Activated effector memory CD4-positive, alpha-beta T cell treated with anti-CD3 and anti-CD28 coated beads, Interleukin-2, amount 50 U/mL, for 16 hours (primary cell): ENCODE data around the gene HAND1.

Experiments
- DNase-seq: peaks from one replicate; pipeline ENCODE4 v3.0.0-alpha.2; 2020

The HAND1 gene

DNA sequence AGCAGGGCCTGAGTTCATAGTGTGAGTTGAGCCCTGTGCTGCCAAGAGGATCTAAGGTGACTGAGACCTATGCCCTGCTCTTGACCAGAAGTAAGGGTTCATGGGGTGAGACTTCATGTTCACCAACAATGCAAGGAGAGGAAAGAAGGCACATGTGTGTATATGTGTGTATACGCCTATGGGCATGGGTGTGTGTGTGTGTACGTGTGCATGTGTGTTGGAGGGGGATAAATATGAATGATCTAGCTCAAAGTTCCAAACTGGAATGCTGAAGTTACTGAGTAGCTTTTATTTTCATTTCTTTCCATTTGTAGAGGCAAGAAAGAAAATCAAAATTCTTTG lies 25.6 kb upstream of the HAND1 start:
- no peak for DNase-seq

DNA sequence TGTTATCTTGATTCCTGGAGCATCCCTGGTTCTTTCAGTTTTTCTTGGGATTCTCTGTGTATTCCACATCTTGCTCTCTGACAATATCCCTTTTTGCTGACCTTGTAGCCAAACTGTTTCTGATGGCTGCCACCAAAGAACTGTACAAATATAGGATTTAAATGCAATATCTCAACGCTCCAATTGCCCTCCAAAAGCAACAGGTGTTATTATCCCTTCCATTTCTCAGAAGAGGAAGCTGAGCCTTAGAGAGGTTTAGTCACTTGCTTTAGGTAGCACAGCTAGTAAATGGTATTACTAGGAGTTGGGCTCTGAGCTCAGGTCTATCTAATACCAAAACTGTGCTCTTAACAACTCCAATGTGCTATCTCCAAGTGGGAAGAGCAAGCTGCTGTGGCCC lies 24.2 kb upstream of the HAND1 start:
- no peak for DNase-seq

DNA sequence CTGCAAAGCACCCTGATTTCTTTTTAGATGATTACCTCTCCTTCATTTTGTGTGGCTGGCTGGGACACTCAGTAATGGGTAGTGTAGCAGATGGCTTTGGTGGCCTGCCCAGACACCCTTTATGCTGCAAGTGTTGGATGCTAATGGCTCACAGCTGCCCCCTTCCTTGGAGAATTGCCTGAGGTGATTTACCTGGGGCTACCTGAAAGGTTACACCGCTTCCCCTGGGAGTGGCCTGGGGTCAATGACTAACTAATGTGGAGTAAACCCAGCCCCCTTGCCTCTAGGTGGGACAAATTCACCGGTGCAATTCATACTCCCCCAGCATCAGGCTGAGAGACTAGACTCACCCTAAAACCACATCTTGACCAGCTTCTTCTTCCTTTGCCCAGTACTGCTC lies 23.5 kb upstream of the HAND1 start:
- no peak for DNase-seq

DNA sequence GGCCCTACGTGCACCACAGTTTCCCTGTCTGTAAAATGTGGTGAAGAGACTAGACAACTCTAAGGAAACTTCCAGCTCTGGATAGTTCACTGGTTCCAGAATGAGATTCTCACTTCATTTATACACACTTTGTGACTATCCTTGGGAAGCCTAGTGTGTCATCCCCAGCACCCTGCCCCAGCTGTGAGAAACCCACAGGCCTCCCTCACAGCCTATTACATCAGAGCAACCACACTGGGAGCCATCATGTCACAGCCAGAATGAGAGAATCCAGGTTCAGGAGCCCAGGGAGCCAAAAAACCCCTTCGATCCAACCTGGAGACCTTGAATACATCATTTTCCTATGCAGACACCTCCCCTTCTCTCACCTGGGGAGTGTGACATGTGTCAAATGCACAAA lies 21.0 kb upstream of the HAND1 start:
- DNase-seq = no peak

GRCh38 chr5:154498591-154498990 lies 20.6 kb upstream of the HAND1 start:
- DNase-seq = no peak

GRCh38 chr5:154494036-154494435 lies 16.0 kb upstream of the HAND1 start:
- DNase-seq = no peak

- no peak for DNase-seq
Measured at GRCh38 chr5:154493274-154493673, 15.2 kb upstream of the HAND1 start.

DNA sequence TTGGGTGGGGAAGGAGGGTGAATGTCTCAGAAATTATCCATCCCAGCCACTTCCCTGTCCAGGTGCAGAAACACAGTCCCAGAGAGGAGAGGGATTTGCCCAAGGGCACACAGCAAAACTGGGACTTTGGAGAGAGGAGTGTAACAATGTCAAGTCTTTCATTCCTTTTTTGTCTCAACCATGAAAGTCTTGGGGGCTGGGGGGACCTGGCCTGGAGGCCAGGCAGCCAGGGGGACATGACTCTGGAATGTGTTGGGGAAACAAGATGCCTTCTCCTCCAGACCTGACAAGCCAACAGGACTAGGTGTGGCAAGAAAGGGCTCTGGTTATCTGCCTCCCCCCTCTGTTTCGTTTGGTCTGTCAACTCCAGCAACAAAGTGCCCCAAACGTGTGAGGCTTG lies 13.9 kb upstream of the HAND1 start:
- no peak for DNase-seq

DNA sequence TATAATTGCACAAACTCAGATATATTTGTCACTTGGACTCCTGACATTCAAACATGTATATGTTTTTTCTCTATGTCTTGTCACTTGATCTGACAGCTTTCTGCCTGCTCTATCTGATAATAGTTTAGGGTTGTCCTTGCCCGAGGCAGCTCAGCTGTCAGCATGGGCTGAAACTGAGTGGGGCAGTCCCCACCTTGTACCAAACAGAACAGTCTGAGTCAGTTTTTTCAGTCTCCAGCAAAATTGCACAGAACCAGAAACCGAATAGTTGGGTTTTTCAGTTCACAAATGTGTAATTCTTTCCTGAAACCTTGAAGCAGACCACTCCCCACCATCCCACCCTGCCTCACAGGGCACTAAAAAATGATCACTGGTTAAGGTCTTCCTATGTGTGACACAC lies 9.5 kb upstream of the HAND1 start:
- peak; percentile 71 for DNase-seq

GRCh38 chr5:154486427-154486866 lies 8.4 kb upstream of the HAND1 start:
- DNase-seq = no peak

DNA sequence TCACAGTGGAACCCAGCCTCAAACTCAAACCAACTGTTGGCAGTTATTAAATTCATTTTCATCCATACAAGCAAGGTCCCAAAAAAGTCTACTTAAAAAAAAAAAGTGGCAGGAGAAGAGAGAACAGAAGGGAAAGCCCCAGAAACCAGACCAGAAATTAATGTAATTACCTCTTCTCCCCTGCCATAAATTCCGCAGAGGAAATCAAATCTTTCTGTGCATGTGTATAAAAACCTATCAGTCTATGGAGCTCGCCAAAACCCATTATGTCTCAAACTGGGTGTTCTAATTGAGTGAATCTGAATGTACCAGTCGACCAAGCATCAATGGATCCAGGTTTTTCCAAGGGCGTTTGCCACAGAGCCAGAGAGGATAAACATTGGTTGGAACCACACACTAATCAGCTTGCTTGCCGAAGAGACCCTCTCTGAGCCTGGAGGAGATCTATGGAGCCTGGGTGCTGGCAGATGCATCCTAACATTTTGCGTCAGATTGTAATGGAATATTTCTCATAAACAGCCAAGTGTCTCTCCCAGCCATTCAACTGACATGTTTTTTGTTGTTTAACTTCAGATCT lies 7.9 kb upstream of the HAND1 start:
- no peak for DNase-seq

DNA sequence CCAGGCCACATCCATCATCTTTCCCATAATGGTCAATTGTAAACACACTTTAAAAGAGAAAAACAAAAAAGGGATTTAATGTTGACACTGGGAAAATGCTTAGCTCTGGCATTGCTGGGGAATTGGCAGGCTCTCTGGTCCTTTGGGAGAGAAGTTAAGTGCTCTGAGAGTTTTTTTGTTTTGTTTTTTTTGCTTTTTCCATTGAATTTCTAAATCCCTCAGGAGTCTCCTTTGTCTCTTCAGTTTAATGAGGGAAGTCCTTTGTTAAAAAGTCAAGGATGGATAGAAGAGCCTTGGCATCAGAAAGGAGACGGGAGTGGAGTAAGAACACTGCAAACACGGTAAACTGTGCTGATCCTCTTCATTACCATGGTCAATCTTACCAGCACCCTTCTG lies 7.1 kb upstream of the HAND1 start:
- no peak for DNase-seq

DNA sequence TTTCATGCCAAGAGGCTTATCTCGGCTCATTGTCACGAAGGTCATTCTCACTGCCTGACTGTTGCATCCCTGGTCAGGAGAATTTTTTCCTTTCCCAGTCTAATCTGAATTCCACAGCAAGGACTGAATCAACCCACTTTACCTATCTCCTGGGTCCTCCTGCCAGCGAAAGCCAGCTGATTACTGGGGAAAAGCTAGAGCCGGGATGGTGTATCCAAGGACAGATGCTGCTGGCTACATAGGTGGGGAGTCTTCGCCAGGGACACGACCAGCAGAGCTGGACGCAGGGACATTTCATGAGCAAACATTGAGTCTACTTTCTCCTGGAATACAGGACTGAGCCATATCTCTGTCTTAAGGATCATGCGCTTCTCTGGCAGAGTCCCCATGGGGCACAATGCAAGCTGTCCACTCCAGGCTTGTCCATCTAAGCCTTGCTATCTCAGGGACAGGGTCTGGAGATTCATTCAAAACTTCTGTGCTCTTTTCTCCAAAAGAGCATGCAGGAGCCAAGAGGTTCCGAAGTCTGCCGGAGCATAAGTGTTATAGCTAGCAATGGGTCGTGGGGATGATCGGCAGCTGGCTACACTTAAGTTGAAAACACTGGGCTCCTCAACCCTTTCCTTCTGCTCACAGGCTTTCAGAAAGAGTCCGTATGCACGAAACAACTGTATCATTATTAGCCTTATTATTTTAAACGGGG lies 6.5 kb upstream of the HAND1 start:
- DNase-seq = no peak

DNA sequence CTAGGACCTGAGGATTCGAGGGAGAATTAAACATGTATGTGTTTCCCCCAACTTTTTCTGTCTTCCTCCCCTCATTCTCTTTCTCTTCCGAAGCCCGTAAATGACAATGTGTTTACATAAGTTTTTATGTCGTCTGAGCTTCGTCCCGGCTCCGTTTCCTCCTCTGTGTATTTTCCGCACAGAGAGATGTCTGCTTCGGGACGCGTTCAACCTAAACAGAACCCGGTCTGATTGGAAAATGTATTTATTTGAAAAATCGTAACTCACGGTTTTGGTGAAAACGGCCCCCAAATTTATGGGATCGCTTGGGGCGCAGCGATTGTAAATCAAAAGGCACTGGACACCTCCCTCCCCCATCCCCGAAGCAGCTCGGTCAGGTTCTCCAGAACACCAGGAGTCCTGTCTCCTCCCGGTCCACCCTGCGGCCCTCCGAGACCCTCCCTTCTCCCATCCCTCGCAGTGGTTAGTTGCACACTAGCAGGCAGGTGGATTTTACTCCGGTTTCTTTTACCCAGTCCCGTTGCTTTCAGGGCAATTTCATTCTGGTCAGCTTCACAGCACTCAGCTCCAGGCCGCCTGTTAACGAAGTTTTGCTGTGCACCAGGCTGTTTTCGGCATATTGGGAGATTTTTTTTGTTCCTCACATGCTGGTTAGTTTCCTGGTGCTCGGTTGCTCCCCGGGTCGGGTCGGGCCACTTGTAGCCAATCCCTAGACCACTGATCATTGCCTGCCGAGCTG lies 5.8 kb upstream of the HAND1 start:
- DNase-seq = no peak

GRCh38 chr5:154482528-154483449 lies 4.8 kb upstream of the HAND1 start:
- no peak for DNase-seq

DNA sequence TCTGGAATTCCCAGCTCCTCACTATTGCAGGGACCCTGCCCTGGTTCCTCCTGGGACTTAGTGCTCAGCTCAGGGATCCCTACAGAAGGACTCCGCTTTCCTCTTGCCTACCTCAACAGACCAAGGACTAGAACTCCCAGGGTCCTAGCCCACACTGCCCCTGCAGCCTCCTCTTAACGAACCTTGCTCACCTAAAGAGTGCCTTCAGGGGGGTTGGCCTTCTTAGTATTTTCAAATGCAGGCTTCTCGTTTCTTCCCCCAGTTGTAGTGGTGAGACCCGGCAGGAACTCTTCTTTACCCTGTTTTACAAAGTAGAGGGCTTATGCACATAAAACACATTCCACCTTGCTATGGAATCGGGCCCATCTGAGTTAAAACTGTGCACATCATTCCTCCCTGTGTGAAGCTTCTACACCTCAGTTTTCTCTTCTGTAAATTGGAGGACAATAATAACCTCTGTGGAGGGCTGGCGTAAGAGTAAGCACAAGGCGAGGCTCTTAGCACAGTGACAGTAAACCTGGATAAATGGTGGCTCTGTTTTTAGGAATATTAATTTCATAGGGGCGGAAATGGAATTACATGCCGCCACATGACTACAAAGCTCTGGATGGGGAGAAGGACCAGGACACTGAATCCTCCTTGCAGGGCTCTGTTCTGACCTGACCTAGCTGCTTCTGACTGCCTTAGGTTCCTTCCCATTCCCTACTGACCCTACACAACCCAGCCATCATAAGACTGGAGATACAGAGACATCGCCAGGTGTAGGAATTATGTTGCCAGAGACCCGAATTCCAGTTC lies 3.8 kb upstream of the HAND1 start:
- no peak for DNase-seq

GRCh38 chr5:154480847-154481246 lies 2.8 kb upstream of the HAND1 start:
- DNase-seq = no peak

DNA sequence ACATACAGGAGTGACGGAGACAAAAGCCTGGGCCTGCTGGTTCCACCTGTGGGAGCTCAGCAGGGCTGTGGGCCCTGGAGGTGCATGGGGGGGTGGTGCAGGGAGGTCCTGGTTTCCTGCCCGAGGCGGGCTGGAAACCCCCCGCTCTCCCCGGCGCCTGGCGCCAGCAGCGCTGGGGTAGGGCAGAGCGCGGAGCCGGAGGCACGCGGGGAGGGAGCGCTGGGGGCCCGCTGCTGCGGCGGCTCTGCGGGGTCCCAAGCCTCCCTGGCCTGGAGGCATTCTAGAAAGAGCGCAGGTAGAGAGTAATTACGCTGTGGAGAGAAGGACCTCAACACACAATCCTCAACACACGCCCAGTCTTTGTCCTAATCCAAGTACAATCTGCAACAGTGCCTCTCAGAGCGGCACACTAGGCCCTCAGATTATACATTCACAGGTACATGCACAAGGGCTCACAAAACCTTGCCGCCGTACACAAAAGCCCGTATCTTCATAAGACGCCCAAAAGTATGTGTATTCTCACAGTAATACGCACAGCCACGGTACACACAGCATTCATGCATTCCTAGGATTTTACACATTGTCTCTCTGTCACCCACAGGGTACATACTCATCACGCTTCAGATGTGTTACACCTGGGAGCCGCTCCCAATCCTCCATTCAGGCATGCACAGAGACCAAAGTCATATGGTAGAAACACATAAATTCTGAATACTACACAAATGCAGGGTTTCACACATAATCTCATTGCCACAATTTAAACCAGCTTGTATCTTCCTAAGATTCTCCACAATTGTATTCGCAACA lies 2.1 kb upstream of the HAND1 start:
- DNase-seq = no peak

DNA sequence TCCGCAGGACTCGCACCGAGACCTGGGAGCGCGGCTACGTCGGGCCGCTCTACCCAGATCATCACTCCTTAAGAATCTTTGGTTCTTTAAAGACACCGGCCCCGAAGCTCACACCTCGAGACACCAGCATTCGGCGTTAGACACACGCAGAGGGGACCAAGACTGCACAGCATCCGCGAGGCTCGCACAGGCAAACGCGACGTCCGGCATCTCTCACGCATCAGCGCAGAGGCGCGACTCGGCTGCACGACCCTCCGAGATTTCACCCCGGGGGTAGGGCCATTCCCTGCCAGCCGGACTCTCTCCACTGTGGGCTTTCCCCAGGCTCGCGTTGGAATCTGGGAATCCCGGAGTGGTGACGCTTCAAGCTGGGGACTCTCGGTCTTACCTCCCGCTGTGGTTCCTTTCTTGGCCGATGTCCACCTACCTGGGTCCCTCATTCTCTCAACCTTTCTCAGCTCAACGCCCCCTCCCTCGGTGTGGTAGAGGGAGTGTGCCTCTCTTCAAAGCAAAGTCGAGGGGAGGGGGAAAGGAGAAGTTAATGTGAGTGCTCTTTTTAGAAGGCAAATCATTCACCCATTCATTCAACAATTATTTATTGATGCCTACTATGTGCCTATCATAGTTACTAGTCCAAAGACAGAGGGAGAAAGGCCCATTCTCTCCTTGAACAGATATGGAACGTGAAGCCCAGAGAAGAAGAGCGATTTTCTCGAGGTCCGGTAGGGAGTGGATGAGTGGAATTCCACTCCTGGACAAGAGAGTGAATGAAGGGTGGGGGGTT lies 1.3 kb upstream of the HAND1 start:
- no peak for DNase-seq

DNA sequence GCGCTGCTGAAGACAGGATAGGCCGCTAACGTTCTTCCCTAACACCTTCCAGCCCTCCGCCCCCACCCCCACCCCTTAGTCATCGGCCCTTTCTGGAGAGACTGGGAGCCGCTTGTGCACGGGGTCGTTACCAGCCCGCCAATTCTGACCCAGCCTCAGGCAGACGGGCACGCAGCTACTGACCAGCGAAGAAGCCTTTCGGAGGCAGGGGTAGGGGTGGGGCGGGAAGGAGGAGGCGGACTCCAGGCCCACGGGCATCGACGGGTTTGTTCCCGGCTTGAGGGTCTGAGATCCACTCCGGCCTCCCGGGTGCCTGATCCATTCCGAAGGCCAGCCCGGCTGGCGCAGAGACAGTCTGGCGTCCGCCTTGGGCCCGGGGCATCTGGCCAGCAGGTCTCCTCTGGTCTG lies 729 bp upstream of the HAND1 start:
- DNase-seq = no peak
